NCI-H1694 (cell line): ENCODE results near the gene TBC1D7.

ENCODE experiments used
- DNase-seq: peaks from one replicate; lab custom pipeline; 2025; lab: John Stamatoyannopoulos, UW

The TBC1D7 gene

GRCh38 chr6:13272131-13273046, 55.9 kb downstream of the TBC1D7 start:
- no peak for DNase-seq

GRCh38 chr6:13268913-13269518, 59.3 kb downstream of the TBC1D7 start:
- no peak for DNase-seq

GRCh38 chr6:13267142-13267651, 61.1 kb downstream of the TBC1D7 start:
- no peak for DNase-seq

- no peak for DNase-seq
Observed at GRCh38 chr6:13263669-13264068, 64.7 kb downstream of the TBC1D7 start.

GRCh38 chr6:13262302-13263230, 65.8 kb downstream of the TBC1D7 start:
- DNase-seq = no peak

GRCh38 chr6:13261464-13261994, 66.8 kb downstream of the TBC1D7 start:
- DNase-seq = no peak

- no peak for DNase-seq
Observed at GRCh38 chr6:13260831-13261230, 67.5 kb downstream of the TBC1D7 start.

- no peak for DNase-seq
Observed at GRCh38 chr6:13260101-13260598, 68.2 kb downstream of the TBC1D7 start.

GRCh38 chr6:13259393-13259792, 68.9 kb downstream of the TBC1D7 start:
- no peak for DNase-seq

- no peak for DNase-seq
Observed at GRCh38 chr6:13256266-13257001, 71.9 kb downstream of the TBC1D7 start.
